Diencephalon (tissue), 1 donor: Measurements from ENCODE around the gene PTPRG. TPM values are rescaled to one million over a fixed set of nuclear protein-coding genes. Genes with fewer than 3 reads are reported as not detected.

ENCODE experiments used
- small RNA-seq: library from RNA; depleted of rRNA; stranded (forward); fragments of <200 nt; gene quantifications from one replicate; pipeline ENCODE3, GENCODE V24; 2014
- total RNA-seq: library from RNA; depleted of rRNA; stranded (reverse); fragments of >200 nt; gene quantifications from one replicate; pipeline ENCODE4 v1.2.3, GENCODE V29; 2014

The PTPRG gene
- 104 TPM for total RNA-seq

GRCh38 chr3:61561374-61562041 lies at the start of gene PTPRG:
Gene PTPRG (plus strand): TSS chr3:61561571. CDS start chr3:61562288, 717 bp downstream.

Small RNAs within 50 kb of the gene (small RNA-seq; reads per million reads assigned to genes)
- gene RF00019 (not detected), gene RNU2-10P (not detected)
